K562 (cell line): ENCODE data around the gene PLXNA3.

Experiments used
- CTCF ChIP-seq, 3 experiments: IDR thresholded peaks in 2 of 3; conservative IDR thresholded peaks in 1 of 3; 2 replicates each; pipeline ENCODE4 v1.5.1; 2011 to 2012; ENCODE audit warnings: low read length in 3 of 3, mild to moderate bottlenecking in 3 of 3, control low read depth in 2 of 3, improper control_type of control experiment in 1 of 3, inconsistent platforms in 1 of 3, low read depth in 1 of 3, mixed read lengths in 1 of 3, moderate library complexity in 1 of 3; ENCODE audit not compliant: insufficient read depth in 2 of 3
- EZH2 ChIP-seq: IDR thresholded peaks from 2 replicates; pipeline ENCODE4 v1.6.1; 2012; ENCODE audit warnings: low read depth, mild to moderate bottlenecking, inconsistent platforms, low read length, borderline replicate concordance
- GTF2F1 ChIP-seq: IDR thresholded peaks from 2 replicates; pipeline ENCODE4 v1.6.1; 2011; ENCODE audit warnings: low read depth, low read length, improper control_type of control experiment
- KDM4B ChIP-seq, 2 experiments: fragments of 450-650 bp in 1 of 2; sonication (generic) in 1 of 2; IDR thresholded peaks; 2 replicates each; pipeline ENCODE4 v1.6.1; 2016 to 2017; ENCODE audit warnings: borderline replicate concordance in 2 of 2, antibody characterized with exemption in 1 of 2, low read depth in 1 of 2, mild to moderate bottlenecking in 1 of 2
- MEF2A ChIP-seq: IDR thresholded peaks from 2 replicates; pipeline ENCODE4 v1.6.1; 2011; ENCODE audit warnings: low read depth, mild to moderate bottlenecking, low read length, moderate library complexity; ENCODE audit not compliant: control insufficient read depth
- NCOR1 ChIP-seq: fragments of 450-650 bp; IDR thresholded peaks from 2 replicates; pipeline ENCODE4 v1.6.1; 2016; ENCODE audit warnings: mild to moderate bottlenecking, moderate library complexity
- RAD21 ChIP-seq, 2 experiments: fragments of 250-450 bp in 1 of 2; fragments of 450-650 bp in 1 of 2; sonication (Bioruptor Pico) in 1 of 2; formaldehyde crosslinking in 1 of 2; IDR thresholded peaks in 1 of 2; conservative IDR thresholded peaks in 1 of 2; 2 replicates each; pipeline versions ENCODE4 v1.4.0 to v1.8.0; 2020 to 2022; ENCODE audit warnings: mild to moderate bottlenecking in 2 of 2, moderate library complexity in 1 of 2
- SIN3B ChIP-seq: fragments of 450-650 bp; IDR thresholded peaks from 2 replicates; pipeline ENCODE4 v1.6.1; 2017; ENCODE audit warnings: low read depth, mild to moderate bottlenecking, moderate library complexity
- ZNF316 ChIP-seq: fragments of 450-650 bp; IDR thresholded peaks from 2 replicates; pipeline ENCODE4 v1.6.1; 2016

GRCh38 chrX:154483325-154483724 is 25.2 kb downstream of the PLXNA3 start:
- TF ChIP-seq EZH2 (no peak), CTCF (IDR thresholded peaks at IDR 0.05 in 2 of 3, conservative IDR thresholded peaks at IDR 0.05 in 1 of 3; ENCODE audit: insufficient read depth in 2 of 3, low read depth in 1 of 3, low read length in 3 of 3) (no peak), MEF2A (no peak), NCOR1 (no peak), GTF2F1 (no peak), RAD21 (CRISPR knock-in tag; conservative IDR thresholded peaks at IDR 0.05 in 1 of 2, IDR thresholded peaks at IDR 0.05 in 1 of 2) (no peak), ZNF316 (no peak), KDM4B (IDR thresholded peaks at IDR 0.05; ENCODE audit: borderline replicate concordance in 2 of 2, low read depth in 1 of 2) (no peak), SIN3B (no peak)
